Activated naive CD8-positive, alpha-beta T cell treated with anti-CD3 and anti-CD28 coated beads, Interleukin-2, amount 10 ng/mL, durations not matched to agents 7 days and 5 days (primary cell): ENCODE data around the gene RPS2. TPM values are rescaled to one million over a fixed set of nuclear protein-coding genes. Genes with fewer than 3 reads are reported as not detected.
A peak's percentile ranks its signal among the peaks of the same experiment; 100 is the strongest.

Experiments used
- ATAC-seq: fragments of 150-1000 bp; cut with Tn5 transposase; one replicate; pipeline ENCODE4 v1.10.0; 2021; ENCODE audit warnings: low read depth, moderate library complexity
- POLR2A ChIA-PET: fragments of 350-600 bp; sonication (Branson Sonifier 250); formaldehyde crosslinking; loops from one replicate; lab custom pipeline; 2021; ENCODE audit warnings: antibody characterized with exemption; lab: Charles Lee
- DNase-seq: peaks from one replicate; pipeline ENCODE4 v3.0.0; 2021
- H3K27ac Mint-ChIP-seq: one replicate; pipeline ENCODE4 v1.8.0; 2022; ENCODE audit warnings: mild to moderate bottlenecking, mixed read lengths
- H3K27me3 Mint-ChIP-seq: one replicate; pipeline ENCODE4 v1.8.0; 2022; ENCODE audit warnings: mild to moderate bottlenecking, moderate library complexity, mixed read lengths
- H3K36me3 Mint-ChIP-seq: one replicate; pipeline ENCODE4 v1.8.0; 2021; ENCODE audit warnings: mild to moderate bottlenecking, mixed read lengths
- H3K4me1 Mint-ChIP-seq: one replicate; pipeline ENCODE4 v1.8.0; 2021; ENCODE audit warnings: mixed read lengths
- H3K4me3 Mint-ChIP-seq: one replicate; pipeline ENCODE4 v1.8.0; 2022; ENCODE audit warnings: mild to moderate bottlenecking, moderate library complexity, mixed read lengths
- H3K9me3 Mint-ChIP-seq: one replicate; pipeline ENCODE4 v1.8.0; 2021; ENCODE audit warnings: mixed read lengths
- total RNA-seq, 2 experiments: library from RNA; stranded (reverse); gene quantifications; one replicate each; pipeline ENCODE4 v1.2.3, GENCODE V29; 2021

Gene RPS2
- total RNA-seq, 2 experiments from 2014 or later = 2,404 to 2,409 TPM

DNA sequence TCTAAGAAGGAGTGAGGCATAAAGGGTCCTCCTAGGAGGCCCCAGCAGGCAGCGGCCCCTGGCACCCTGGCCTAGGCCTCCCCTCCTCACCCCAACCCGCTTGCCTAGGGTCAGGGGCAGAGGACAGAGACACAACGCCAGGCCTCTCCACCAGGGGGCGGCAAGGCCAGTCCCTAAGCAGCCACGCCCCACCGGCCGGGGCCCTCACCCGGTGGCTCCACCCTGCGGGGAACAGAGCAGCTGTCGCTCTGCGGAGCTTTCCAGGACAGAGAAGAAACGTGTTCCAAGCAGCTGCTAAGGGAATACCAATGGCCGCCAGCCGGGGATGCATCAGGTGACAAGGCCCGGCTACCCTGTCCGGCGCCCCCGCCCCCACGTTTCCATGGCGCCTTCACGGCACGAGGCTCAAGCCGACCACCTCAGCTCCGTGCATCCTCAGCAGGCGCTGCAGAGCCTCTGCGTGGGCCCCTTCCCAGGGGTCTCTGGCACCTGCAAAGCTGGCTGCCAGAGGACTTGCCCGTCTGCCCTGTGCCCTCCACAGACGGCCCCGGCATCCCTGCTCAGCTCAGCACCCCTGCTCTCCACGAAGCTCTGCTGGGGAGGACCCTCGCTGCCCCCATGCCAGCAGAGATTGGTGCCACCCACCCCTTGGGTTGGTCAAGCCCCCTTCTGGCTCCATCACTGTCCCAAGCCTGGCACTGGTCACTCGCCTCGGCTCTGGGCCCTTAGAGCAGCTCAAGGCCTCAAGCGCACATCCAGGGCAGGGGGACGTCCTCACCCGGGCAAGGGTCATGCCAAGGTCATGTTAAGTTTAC is 39.4 kb upstream of the RPS2 start:
- peak; percentile 77 for ATAC-seq
- POLR2A ChIA-PET = interaction anchor here (0.8 to 1.6 kb wide), 6 partner anchors 13 to 151 kb away, joined by 3 to 8 read pairs (median 4); partner anchors contain the start of genes RAB26, RPS2 and TRAF7
- Mint-ChIP-seq H3K9me3 (no peaks in the 10 kb centered on the region), H3K27me3 (no peaks in the 10 kb centered on the region), H3K27ac (no peak overlapping the region), H3K4me1 (peaks cover 21% of the 10 kb centered on the region), H3K4me3 (no peak overlapping the region), H3K36me3 (no peaks in the 10 kb centered on the region)
- peak; percentile 92 for DNase-seq

DNA sequence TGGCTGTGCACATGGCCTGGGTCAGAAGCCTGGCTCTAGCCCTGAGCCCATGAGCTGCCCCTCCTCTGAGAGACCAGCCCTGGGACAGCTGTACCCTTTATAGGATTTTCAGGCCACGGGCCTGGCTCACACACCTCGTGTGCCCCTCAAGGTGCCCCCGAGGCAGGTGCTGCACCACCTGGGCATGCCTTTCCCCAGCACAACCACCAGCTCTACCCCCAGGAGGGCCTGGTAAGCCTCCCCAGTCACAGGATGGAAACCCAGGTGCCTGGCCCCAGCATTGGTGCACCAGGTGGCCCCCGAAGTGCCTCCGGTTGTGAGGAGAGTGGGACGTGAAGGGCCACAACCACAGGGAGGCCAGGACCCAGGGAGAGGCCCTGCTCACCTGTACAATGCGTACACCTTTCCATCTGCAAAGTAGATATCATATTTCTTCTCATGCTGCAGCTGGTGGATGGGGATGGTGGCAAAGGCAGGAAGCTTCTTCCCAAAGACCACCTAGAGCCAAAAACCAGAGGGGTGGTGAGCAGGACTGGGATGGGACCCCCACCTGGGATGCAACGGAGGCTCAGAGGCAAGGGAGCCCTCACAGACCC is 38.7 kb upstream of the RPS2 start:
- POLR2A ChIA-PET = interaction anchor here (0.8 to 1.6 kb wide), 5 partner anchors 13 to 151 kb away, joined by 3 to 8 read pairs (median 6); partner anchors contain the start of genes RAB26 and RPS2
- Mint-ChIP-seq H3K27me3 (no peaks in the 10 kb centered on the region), H3K4me3 (no peak overlapping the region), H3K9me3 (no peaks in the 10 kb centered on the region), H3K4me1 (peaks cover 17% of the 10 kb centered on the region), H3K27ac (no peak overlapping the region), H3K36me3 (peaks cover under 1% of the 10 kb centered on the region)
- no peak for ATAC-seq
- no peak for DNase-seq

DNA sequence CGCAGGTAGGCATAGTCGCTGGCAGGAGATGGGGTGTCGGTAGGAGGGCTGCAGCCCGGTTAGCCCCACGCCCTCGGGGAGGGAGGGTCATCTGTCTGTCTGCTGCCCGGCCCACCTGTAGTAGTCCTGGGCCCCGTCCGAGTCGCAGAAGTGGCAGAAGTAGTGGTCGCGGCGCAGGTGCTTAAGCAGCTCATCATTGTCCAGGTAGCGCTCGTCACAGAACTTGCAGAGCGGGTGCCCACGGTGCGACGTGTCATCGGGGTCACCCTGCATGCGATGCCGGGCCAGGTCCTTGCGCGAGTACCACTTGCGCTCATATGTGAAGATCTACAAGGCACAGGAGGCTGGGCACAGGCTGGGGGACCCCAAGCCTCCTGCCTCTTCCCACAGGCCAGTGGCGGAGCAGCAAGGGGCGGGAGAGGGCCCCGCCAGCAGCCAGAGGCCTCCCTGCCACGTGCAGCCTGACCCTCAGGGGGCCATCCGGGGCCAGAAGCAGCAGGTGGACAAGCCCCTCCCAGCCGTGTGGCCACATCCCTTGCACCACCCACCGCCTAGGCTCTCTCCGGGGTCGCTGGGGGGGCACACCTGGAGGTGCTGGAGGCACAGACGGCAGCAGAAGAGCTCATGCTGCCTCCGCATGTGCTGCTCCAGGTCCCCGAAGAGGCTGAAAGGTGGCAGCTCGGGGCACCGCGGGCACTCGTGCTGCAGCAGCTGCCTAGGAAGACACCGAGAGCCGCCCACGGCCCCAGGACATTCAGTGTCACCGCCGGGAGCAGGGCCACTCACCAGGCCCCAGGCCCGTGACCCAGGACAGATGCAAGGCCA is 38.0 kb upstream of the RPS2 start:
- Mint-ChIP-seq H3K4me3 (no peak overlapping the region), H3K36me3 (peaks cover 2% of the 10 kb centered on the region), H3K27me3 (no peaks in the 10 kb centered on the region), H3K27ac (no peak overlapping the region), H3K4me1 (peaks cover 9% of the 10 kb centered on the region), H3K9me3 (no peaks in the 10 kb centered on the region)
- ATAC-seq = no peak
- POLR2A ChIA-PET = interaction anchor here (0.6 to 1.6 kb wide), 5 partner anchors 12 to 266 kb away, joined by 3 to 8 read pairs (median 3); no protein-coding TSS in a partner anchor
- DNase-seq = no peak

DNA sequence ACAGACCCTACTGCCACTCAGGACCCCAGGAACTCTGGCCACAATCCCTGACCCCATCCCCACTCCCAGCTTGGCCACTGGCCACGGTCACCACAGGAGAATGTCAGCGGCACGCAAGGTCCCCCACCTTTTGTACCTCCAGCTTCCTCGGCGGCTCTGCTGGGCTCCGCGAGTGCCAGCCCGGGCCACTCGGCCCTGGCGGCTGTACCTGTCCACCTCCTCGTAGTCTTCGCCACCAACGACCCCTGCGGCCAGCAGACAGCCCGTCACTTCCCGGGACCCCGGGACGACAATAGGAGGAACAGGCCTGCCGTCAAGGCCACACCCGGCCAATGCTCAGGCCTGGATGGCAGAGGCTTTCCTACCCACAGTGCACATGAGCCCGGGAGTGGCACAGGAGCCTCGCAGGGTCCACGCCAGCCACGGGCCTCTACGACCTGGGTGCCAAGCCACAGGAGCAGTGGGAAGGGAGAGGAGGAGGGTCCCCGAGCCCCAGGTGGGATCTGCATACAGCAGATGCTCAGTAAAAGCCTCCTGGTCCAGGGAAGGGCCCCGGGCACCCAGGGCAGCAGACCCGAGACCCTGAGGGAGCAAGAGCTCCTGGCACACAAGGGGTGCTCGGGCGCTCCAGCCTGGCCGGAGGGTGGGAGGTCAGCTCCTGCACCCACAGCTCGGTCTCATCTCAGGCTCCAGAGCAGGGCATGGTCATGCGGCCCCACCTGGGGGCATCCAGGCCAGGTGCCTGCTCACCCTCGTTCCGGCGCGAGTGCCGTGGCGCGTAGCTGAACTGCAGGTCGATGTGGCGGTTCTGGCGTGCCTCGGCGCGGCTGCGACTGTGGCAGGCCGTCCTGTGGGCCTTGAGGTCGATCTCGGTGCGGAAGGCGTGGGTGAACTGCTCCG is 37.1 kb upstream of the RPS2 start:
- ATAC-seq (no peak), DNase-seq (no peak)
- Mint-ChIP-seq H3K9me3 (no peaks in the 10 kb centered on the region), H3K27me3 (no peaks in the 10 kb centered on the region), H3K4me3 (no peak overlapping the region), H3K36me3 (peaks cover 3% of the 10 kb centered on the region), H3K4me1 (peaks cover 7% of the 10 kb centered on the region), H3K27ac (no peak overlapping the region)
- POLR2A ChIA-PET = interaction anchor here (0.6 to 1.5 kb wide), 3 partner anchors 30 to 267 kb away, joined by 3 read pairs; no protein-coding TSS in a partner anchor

DNA sequence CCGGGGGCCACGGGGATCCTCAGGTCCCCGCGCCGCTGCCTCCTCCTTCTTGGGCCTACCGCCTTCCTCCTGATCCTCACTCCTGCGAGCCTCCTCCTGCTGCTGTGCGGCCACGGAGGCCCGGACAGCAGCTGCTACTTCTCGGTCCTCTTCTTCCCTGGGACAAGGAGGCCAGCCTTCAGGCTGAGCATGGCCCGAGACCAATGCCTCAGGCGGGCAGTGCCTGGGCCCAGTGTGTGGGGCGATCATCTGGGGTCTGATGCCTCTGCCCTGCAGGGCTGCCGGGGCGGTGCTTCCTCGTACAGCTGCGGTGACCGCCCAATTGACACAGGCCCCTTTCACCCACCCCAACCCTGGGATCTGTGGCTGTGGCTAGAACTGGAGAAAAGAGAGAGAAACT is 36.4 kb upstream of the RPS2 start:
- no peaks in the 10 kb centered on the region for H3K9me3 Mint-ChIP-seq
- no peak overlapping the region for H3K4me3 Mint-ChIP-seq
- no peaks in the 10 kb centered on the region for H3K27me3 Mint-ChIP-seq
- no peak for ATAC-seq
- POLR2A ChIA-PET = no interaction called here
- H3K4me1 Mint-ChIP-seq = peaks cover 7% of the 10 kb centered on the region
- no peak overlapping the region for H3K27ac Mint-ChIP-seq
- H3K36me3 Mint-ChIP-seq = peaks cover 4% of the 10 kb centered on the region
- DNase-seq = no peak

DNA sequence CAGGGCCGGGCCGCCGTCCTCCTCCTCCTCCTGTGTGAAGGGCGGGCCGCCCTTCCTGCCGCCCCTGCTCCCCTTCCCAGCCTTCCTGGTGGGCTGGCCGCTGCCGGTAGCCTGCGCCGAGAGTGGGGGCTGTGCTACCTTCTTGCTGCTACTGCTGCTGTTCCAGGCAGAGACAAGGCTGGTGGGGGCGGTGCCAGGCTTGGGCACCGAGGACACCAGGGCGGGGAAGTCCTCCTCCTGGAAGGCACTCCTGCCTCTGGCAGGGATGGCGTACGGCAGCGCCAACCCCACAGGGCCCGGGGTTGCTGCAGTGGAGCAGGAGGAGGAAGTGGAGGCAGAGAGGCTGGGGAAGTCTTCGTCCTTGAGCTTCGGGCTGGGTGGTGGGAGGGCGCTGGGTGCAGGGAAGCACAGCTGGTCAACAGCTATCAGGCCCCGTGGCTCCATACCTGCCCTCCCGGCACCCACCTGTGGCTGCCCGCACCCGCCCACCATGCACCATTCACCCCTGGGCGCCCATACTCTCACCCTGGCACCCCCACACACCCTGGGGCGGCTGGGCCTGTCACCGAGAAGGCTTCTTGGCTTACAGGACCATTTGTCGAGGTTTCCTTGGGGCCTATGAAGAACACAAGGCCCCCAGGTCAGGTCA is 35.4 kb upstream of the RPS2 start:
- POLR2A ChIA-PET = no interaction called here
- no peaks in the 10 kb centered on the region for H3K9me3 Mint-ChIP-seq
- H3K4me1 Mint-ChIP-seq = peaks cover 5% of the 10 kb centered on the region
- DNase-seq (no peak), ATAC-seq (no peak)
- H3K27ac Mint-ChIP-seq = no peak overlapping the region
- H3K4me3 Mint-ChIP-seq = no peak overlapping the region
- H3K36me3 Mint-ChIP-seq = peaks cover 9% of the 10 kb centered on the region
- no peaks in the 10 kb centered on the region for H3K27me3 Mint-ChIP-seq

DNA sequence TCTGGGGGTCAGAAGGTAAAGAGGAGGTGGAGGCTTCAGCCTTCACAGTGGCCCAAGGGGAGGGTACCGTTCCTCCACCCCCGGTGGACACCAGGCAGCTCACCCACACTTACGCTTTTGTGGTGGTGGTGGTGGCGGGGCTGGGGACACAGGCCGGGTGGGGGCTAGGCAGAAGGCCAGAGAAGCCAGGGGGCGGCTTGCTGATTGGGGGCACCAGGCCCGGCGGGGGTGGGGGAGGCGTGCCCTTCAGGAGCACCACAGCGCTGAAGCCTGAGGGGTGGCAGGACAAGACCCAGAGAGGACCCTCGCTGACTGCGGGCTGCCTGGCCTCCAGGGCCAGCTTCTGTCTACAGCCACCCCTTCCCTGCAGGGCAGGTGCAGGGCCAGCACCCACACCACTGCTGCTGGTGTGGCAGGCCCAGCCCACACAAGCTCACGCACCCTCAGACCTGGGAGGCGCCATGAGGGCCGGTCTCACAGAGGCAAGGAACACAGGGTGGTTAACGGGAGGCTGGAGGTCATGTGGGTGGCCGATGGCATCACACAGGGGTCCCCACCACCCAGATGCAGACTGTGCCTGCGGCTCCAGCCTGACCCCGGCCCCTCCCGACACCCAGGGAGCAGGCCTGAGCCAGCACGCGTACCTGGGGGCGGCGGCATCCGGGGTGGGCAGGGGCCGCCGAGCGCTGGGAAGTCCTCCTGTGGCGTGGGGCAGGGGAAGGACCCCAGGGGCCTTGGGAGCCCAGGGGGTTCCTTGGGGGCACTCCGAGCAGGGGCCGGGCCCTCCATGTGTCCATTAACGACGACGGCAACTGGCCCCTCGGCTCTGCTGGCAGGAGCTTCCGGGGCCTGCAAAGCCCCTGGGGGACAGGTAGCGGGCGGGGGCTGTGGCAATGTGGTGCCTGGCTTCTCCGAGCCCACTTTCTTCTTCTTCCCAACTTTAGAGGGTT is 34.5 kb upstream of the RPS2 start:
- DNase-seq (no peak), ATAC-seq (no peak)
- Mint-ChIP-seq H3K27me3 (no peaks in the 10 kb centered on the region), H3K36me3 (peaks cover 9% of the 10 kb centered on the region), H3K4me3 (no peak overlapping the region), H3K9me3 (no peaks in the 10 kb centered on the region), H3K4me1 (peaks cover 5% of the 10 kb centered on the region), H3K27ac (no peak overlapping the region)
- POLR2A ChIA-PET = interaction anchor here (1.1 kb wide), 1 partner anchor 156 kb away, joined by 3 read pairs; the partner anchor contains the start of gene TRAF7

DNA sequence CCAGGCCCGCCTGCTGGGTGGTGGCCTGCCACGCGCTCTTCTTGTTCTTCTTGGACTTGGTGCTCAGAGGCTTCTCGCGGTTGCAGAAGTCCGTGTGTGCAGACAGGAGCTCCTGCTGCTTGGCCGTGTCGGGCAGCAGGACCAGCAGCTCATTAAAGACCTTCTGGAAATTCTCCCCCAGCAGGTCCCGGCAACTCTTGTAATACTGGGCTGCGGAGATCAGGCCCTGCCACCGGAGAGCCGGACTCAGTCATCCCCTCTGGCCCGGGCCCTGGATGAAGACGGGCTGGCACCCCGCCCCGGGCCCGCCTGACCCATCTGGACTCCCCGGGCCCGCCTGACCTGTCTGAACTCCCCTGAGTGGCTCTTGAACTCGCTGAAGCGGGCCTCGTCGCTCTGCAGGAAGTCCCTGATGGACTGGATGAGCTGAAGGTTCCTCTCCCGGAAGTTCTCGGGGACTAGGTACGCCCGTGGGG is 33.8 kb upstream of the RPS2 start:
- POLR2A ChIA-PET = interaction anchor here (1.1 kb wide), 1 partner anchor 157 kb away, joined by 3 read pairs; the partner anchor contains the start of gene TRAF7
- Mint-ChIP-seq H3K9me3 (no peaks in the 10 kb centered on the region), H3K4me3 (no peak overlapping the region), H3K36me3 (peaks cover 9% of the 10 kb centered on the region), H3K4me1 (peaks cover 5% of the 10 kb centered on the region), H3K27me3 (no peaks in the 10 kb centered on the region), H3K27ac (no peak overlapping the region)
- no peak for DNase-seq
- no peak for ATAC-seq

DNA sequence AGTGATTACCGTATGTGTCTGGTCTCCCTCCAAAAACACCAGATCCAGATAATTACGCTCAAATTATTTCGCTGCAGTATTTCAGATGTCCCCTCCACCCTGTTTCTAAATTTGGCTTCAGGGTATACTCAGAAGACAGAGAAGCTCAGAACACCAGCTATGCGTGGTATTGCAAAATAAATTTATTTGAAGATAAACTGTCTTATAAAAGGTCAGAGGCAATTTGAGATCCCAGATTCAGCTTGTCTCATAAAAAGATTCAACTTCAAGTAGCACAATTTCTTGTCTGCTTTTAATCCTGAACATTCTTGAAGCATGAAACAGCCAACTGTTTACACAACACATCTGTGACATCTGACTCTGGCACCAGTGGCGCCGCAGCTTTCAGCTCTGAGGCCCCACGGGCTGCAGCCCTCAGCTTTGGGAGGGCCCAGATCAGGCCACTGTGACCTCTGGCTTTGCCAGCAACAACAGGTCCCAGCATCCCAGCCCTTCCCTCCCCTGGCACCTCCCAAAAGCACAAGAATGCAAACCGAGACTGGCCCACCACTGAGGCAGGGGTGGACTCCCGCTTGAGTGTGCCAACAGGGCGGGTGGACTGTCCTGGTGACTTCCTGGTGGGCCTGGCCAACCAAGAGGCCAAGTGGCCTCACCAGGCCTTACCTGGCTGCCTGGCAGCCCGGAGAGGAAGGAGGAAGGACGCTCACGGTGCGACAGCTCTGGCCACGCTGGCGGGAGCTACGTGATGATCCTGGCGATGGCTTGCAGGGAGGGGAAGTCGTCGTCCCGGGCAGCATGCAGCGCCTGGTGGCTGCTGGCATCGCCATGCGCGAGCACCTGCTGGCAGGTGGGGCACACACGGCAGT is 33.1 kb upstream of the RPS2 start:
- Mint-ChIP-seq H3K27me3 (no peaks in the 10 kb centered on the region), H3K4me1 (peaks cover 7% of the 10 kb centered on the region), H3K27ac (no peak overlapping the region), H3K9me3 (no peaks in the 10 kb centered on the region), H3K4me3 (no peak overlapping the region), H3K36me3 (peaks cover 9% of the 10 kb centered on the region)
- no peak for ATAC-seq
- DNase-seq = no peak
- POLR2A ChIA-PET = interaction anchor here (0.8 to 1.5 kb wide), 3 partner anchors 11 to 158 kb away, joined by 3 to 4 read pairs (median 3); partner anchors contain the start of genes TBL3 and TRAF7

DNA sequence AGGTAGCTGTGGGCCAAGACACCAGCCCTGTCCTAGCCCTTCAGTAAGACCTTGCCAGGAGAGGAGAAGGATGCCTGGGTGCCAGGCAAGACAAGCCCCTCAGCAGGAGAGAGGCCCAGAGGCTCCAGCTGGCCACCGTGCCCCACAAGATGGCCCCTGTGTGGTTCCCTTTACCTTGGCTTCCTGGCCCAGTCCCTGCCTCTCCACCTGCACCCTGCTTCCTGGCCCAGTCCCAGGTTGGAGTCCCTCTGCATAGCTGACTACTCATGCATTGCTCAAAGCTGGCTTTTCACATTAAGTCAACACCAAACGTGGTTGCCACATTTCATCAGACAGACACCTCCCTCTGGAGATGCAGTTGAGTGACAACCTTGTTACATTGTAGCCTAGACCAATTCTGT is 29.1 kb upstream of the RPS2 start:
- Mint-ChIP-seq H3K27me3 (peaks cover 8% of the 10 kb centered on the region), H3K27ac (peak overlapping the region; percentile 71), H3K9me3 (no peaks in the 10 kb centered on the region), H3K4me1 (peaks cover 18% of the 10 kb centered on the region), H3K4me3 (no peak overlapping the region), H3K36me3 (peaks cover 9% of the 10 kb centered on the region)
- no peak for DNase-seq
- no peak for ATAC-seq
- POLR2A ChIA-PET = interaction anchor here (1.9 kb wide), 1 partner anchor 22 kb away, joined by 7 read pairs; the partner anchor contains the start of gene TBL3
